Liver (tissue), 3 donors: ENCODE measurements around the gene CD36.

Experiments used
- CTCF ChIP-seq: fragments of 150-350 bp; IDR thresholded peaks from 2 replicates; pipeline ENCODE4 v1.5.1; 2017; ENCODE audit warnings: improper control_type of control experiment, low read depth, low read length; ENCODE audit not compliant: missing input control
- FOXA1 ChIP-seq: IDR thresholded peaks from 2 replicates; pipeline ENCODE4 v1.6.1; 2016; ENCODE audit warnings: antibody characterized with exemption
- RAD21 ChIP-seq, 2 donors: IDR thresholded peaks; 2 replicates each; pipeline ENCODE4 v1.6.1; 2016; ENCODE audit warnings: antibody characterized with exemption in 2 of 2, mild to moderate bottlenecking in 2 of 2
- donor health status: healthy.
- donor health status: healthy.

GRCh38 chr7:80711531-80711930 lies 73.1 kb downstream of the CD36 start:
- TF ChIP-seq CTCF (no peak), FOXA1 (no peak), RAD21 (IDR thresholded peaks at IDR 0.05) (no peak)
